A375 (cell line): ENCODE results near the gene PPP1R12A. TPM values are rescaled to one million over a fixed set of nuclear protein-coding genes. Genes with fewer than 3 reads are reported as not detected.

Experiments
- small RNA-seq: library from RNA; depleted of rRNA; stranded (forward); fragments of <200 nt; gene quantifications from one replicate; pipeline ENCODE3, GENCODE V24; 2014
- total RNA-seq: library from RNA; depleted of rRNA; stranded (reverse); fragments of >200 nt; shearing (Covaris generic); gene quantifications from 2 replicates; pipeline ENCODE4 v1.2.3, GENCODE V29; 2014; rRNA removed

PPP1R12A gene
- 109 and 124 TPM in 2 replicates for total RNA-seq

GRCh38 chr12:79935021-79935623 is at the start of gene PPP1R12A:
Gene PPP1R12A (minus strand): TSS chr12:79935097. CDS start chr12:79934931, 166 bp downstream.

Small RNA genes within 50 kb of the gene (small RNA-seq; reads per million reads assigned to genes)
- gene RNA5SP363, result not detected

Other genes starting within 250 kb of the PPP1R12A start
- 140 and 173 TPM in 2 replicates for gene PAWR, start 244.1 kb downstream of the PPP1R12A start, total RNA-seq
- 0.08 TPM in 1 of 2 replicates, not detected in the other for gene OTOGL, start 164.4 kb upstream of the PPP1R12A start, total RNA-seq